Astrocyte of the spinal cord (primary cell): ENCODE measurements around the gene ABCE1.

Source experiments
- DNase-seq: peaks from one replicate; pipeline ENCODE4 v3.0.0; 2011; ENCODE audit warnings: low read depth, low spot score
- H3K4me3 ChIP-seq: 2 replicates; pipeline ENCODE4 v1.5.1; 2011; ENCODE audit warnings: low read depth, mild to moderate bottlenecking, low read length, moderate library complexity
- CTCF ChIP-seq: IDR thresholded peaks from 2 replicates; pipeline ENCODE4 v1.5.1; 2012; ENCODE audit warnings: low read depth, mild to moderate bottlenecking, low read length, inconsistent platforms
- in situ Hi-C: cut with HindIII; loops from 2 replicates; pipeline ENCODE4 v1.10.0; 2017; ENCODE audit warnings: low sequenced_read_pairs

ABCE1 gene

GRCh38 chr4:145099653-145100052 is 1.5 kb downstream of the ABCE1 start:
- in situ Hi-C loops: no loop called here
- no peak for DNase-seq
- H3K4me3 ChIP-seq: peak overlapping the region; percentile 76
- no peak for TF ChIP-seq CTCF

GRCh38 chr4:145101091-145101490 is 3.0 kb downstream of the ABCE1 start:
- in situ Hi-C loops: no loop called here
- no peak for TF ChIP-seq CTCF
- no peak for DNase-seq
- H3K4me3 ChIP-seq: no peak overlapping the region

GRCh38 chr4:145102619-145103018 is 4.5 kb downstream of the ABCE1 start:
- DNase-seq: no peak
- no peak overlapping the region for H3K4me3 ChIP-seq
- in situ Hi-C loops: no loop called here
- no peak for TF ChIP-seq CTCF

- no peak overlapping the region for H3K4me3 ChIP-seq
- in situ Hi-C loops: no loop called here
- TF ChIP-seq CTCF: no peak
- DNase-seq: no peak
Measured at GRCh38 chr4:145103496-145103895, 5.4 kb downstream of the ABCE1 start.

GRCh38 chr4:145107126-145107525 is 9.0 kb downstream of the ABCE1 start:
- TF ChIP-seq CTCF: no peak
- in situ Hi-C loops: no loop called here
- DNase-seq: no peak
- H3K4me3 ChIP-seq: no peak overlapping the region

- no peak for DNase-seq
- in situ Hi-C loops: no loop called here
- H3K4me3 ChIP-seq: no peak overlapping the region
- TF ChIP-seq CTCF: no peak
Measured at GRCh38 chr4:145108128-145108527, 10.0 kb downstream of the ABCE1 start.

GRCh38 chr4:145125396-145125795 is 27.3 kb downstream of the ABCE1 start:
- in situ Hi-C loops: no loop called here
- H3K4me3 ChIP-seq: no peak overlapping the region
- TF ChIP-seq CTCF: no peak
- no peak for DNase-seq
